Daoy (cell line): ENCODE measurements around the gene C2CD3. TPM values are rescaled to one million over a fixed set of nuclear protein-coding genes. Genes with fewer than 3 reads are reported as not detected.
A peak's percentile ranks its signal among the peaks of the same experiment; 100 is the strongest.

Experiments used
- DNase-seq: peaks from one replicate; pipeline ENCODE4 v3.0.0-alpha.2; 2015; ENCODE audit warnings: low read depth
- total RNA-seq: library from RNA; depleted of rRNA; stranded (reverse); fragments of >200 nt; shearing (Covaris generic); gene quantifications from 2 replicates; pipeline ENCODE4 v1.2.3, GENCODE V29; 2014; rRNA removed

Gene C2CD3, protein sequence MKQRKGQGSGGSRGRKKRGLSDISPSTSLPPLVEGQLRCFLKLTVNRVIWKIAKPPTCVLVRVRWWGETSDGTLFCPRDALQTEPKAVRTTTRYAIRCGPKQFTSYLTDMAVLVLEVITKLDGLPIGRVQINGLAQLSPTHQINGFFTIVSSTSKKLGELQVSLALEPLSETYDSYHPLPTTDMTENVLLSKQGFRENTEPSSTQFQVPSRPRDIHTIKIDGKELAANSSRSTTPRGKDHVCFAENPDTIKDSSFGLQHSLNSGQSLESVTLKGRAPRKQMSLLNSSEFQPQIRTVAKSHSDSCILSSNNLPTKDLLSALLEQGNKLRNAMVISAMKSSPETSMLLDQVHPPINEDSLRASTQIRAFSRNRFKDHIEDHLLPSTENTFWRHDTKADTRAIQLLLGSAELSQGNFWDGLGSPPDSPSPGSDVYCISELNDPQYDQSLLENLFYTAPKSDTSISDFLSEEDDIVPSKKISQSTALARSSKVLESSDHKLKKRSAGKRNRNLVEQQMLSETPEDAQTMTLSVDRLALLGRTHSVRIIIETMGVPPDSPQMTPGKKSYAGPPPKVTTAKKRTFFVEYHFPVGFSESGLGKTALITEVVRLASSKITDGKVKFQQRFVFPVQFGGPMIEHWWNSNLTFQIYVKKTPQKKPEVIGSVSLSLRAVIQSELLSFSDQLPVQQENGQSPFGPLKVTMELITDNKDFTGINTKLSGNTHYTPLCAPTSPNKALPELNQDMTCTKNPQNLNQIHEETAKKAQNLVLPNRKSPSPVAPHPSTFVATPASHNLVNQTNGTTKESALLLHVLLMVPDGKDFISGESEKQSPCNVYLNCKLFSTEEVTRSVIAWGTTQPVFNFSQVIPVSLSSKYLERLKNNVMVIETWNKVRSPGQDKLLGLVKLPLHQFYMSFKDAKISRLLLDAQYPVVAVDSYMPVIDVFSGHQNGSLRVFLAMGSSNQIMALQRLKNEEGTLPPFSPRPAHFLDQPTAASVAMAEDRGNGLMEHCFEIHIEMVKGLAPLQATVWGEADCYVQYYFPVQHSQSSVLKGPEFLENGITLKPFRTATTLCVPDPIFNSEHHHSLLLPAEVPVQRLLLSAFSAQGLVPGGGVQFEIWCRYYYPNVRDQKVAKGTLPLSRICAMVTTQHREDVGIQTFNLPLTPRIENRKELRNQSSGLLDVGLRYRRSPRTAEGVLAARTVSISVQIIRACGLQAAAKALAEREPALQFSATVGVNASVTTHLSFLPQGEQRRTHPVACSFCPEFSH (N-terminal part only)
- 7.7 and 21.9 TPM in 2 replicates for total RNA-seq

DNA sequence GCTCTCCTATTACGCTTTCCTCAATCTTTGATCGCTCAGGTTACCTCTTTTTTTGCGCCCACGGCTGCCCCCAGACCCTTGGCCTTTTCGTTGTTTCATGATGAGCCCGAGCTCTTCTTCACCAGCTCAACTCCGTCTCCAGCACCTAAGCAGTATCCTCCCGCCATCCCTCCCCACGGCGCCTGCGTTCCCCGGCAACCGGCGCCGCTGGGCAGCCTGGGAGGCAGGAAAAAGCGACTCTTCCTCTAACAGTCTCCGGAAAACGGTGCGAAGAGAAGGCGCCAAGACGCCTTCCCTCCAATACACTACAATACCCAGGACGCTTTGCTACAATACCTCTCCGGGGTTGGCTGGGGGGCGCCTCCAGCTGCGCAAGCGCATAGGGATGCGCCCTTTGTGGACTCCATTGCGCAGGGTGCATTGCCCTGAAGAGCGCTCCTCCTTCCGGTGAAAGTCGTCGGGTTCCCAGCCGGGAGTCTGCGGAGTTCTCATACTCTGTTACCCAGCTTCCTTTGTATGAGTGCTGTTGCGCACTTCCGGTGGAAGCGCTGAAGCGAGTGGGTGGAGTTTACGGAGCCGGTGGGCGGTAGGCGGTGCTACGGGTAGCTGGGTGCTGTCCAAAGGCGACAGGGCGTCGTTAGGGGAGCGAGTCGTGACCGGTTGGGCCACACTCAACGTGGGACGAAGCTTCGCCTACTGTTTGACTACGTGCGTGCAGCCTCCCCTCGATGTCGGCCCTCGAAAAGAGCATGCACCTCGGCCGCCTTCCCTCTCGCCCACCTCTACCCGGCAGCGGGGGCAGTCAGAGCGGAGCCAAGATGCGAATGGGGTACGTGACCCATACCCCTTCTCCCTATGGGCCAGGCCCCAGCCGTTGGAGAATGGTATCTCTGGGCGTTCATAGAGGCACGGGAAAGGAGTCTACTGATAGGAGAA lies at the start of gene C2CD3, which contains the start of gene PPME1:
Gene C2CD3 (minus strand): TSS at position 309 of the 936 bp plus-strand sequence. CDS start 210 bp downstream, at position 99.
Gene PPME1 (plus strand): TSS at position 596 of the 936 bp plus-strand sequence. CDS start 133 bp downstream, at position 729.
- peak; percentile 99 for DNase-seq

DNA sequence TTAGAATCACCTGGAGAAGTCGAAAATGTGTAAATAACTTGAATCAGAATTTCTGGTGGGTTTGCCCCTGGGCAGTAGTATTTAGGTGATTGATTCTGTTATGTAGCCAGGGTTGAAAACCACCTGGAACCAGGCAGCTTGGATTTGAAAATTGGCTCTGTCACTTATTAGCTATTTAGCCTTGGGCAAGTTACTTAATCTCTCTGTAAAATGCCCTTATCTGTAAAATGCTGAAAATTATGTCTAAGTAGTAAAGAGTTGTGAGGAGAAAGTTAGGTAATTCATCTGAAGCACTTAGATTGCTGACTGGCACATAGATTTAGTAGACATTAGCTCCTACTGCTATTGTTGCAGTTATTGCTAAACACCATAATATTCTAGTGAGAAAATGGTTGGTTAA lies 49.6 kb upstream of the C2CD3 start:
- no peak for DNase-seq

DNA sequence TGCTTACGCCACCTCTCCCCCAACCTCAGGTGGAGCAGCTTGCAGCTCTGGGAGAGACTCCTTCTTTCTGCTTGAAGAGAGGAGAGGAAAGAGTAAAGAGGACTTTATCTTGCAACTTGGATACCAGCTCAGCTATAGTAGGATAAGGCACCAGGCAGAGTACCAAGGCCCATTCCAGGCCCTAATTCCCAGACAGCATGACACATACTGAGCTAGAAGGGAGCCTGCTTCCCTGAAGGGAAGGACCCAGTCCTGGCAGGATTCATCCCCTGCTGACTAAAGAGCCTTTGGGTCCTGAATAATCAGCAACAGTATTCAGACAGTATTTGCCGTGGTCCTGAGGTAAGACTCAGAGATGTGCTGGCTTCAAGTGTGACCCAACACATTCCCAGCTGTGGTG lies 41.7 kb upstream of the C2CD3 start:
- no peak for DNase-seq

DNA sequence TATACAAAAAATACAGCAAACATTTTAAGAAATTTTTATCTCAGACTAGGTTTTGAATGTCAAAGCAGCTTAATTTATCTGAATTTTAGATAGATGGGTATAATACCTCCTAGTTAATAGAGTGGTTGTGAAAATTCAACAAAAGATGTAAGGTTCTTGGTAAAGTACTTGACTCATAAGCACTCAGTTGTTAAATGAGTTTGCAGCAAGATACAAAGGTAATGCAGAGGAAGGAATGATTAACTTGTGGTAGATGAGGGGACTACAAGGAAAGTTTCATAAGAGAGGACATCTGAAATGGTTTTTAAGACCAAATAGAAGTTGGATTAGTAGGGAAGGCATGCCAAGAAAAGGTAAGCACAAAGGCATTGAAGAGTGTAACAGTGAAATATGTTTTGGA lies 37.7 kb upstream of the C2CD3 start:
- no peak for DNase-seq

DNA sequence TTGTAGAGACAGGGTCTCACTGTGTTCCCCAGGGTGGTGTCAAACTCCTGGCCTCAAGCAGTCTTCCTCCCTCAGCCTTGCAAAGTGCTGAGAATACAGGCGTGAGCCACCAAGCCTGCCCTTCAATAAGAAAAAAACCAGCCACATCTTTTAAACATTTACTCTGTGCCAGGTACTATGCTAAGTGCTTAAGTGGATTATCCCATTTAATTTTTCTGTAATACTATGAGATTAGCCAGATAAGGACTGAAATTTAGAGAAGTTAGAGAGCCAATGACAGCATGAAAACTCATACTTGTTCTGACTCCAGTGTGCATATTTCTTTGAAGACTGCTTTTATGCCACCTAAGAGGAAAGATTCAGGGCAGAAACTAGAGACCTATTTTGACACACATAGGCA lies 35.9 kb upstream of the C2CD3 start:
- no peak for DNase-seq

DNA sequence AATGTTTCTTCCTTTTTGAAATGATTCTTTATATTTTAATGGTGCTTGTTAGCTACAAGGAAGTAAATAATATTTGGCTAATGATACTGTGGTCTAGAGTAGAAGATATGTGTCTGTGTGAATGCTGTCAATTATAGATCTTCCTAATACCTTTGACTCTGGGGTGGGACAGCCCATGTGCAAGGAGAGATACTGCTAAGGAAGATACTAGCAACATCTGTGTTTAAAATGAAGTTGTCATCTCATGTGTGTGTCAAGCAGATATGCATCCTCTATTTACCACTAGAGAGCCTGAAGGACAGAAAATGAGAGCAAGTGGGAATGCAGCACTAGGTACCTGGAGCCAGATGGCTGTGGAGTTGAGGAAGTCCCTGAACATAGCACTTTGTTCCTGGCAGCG lies 34.4 kb upstream of the C2CD3 start:
- no peak for DNase-seq

DNA sequence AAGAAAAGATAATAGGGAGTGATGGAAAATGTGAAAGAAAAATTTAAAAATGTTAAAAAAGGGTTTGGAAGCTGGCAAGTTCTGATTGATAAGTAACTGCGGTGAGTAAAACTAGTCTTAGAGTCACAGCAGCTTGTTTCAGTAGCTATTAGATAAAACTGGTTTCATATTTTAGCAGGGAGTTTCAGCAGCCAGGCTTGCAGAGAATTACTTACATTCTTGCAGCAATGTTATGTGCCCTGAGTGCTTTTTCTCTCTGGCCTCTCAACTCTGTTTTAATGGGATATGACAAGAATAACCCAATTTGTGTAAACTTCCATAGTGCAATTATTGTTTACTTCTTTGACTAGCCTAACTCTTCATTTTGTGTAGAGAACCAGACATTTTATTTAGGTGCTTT lies 33.9 kb upstream of the C2CD3 start:
- no peak for DNase-seq

DNA sequence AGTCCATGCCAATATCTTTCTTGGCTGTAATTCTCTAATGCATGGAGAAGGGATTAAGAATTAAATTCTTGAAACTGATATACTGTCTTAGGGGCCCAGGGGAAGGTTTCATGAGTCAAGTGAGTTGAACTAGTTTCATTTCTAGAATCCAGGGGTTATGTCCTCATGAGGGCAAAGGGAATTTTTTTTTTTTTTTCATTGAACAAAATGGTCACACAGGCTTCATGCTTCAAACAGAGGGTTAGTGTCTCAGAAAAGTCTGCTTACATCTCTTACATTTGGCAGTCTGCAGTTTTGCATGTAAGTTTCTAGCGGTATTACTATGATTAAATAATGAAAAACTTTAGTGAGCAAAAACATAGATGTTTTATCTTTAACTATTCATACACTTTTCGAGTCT lies 33.2 kb upstream of the C2CD3 start:
- no peak for DNase-seq

DNA sequence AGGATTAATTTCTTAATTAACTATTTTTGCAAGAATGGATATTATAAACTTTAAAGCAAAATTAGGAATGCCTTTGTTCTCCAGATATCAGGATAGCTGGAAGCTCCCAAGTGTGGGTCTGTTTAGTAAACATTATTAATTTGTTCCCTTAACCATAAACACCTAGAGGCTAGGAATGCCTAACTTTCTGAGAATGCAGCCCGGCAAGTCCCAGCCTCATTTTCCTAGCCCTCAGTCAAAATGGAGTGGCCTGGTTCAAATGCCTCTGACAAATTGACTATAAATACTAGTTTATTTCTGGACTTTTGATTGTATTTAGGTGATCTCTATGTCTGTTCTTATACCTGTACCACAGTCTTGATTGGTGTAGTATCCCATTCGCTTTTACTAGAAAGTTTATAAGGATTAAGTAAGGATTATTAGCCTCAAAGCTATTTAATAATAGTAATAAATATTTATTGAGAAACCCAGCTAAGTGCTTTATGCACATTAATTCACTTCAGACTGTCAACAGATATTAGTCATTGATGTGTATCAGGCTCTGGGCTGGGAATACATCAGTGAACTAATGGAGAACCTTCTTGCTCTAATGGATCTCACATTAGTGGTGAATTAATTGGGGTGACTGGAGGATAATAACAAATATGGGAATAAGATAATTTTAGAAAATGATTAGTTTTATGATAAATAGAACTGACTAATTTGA lies 26.1 kb upstream of the C2CD3 start:
- no peak for DNase-seq

DNA sequence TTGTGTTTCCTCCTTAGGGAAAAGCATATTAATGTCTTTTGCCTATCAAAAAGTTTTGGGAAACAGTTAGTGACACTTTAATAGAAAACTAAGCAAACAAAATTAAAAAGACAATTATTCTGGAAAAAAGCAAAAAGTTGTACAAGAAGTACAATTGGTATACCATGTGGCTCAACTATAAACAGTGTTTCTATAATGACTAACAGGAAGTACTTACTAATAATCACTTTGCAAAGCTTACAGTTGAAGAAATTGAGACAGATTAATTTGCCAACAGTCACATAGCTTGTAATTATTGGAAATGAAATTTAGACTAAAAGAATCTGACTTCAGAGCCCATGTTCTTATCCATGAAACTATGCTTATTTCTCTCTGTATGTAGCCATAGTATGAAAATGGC lies 25.0 kb upstream of the C2CD3 start:
- DNase-seq, result no peak

DNA sequence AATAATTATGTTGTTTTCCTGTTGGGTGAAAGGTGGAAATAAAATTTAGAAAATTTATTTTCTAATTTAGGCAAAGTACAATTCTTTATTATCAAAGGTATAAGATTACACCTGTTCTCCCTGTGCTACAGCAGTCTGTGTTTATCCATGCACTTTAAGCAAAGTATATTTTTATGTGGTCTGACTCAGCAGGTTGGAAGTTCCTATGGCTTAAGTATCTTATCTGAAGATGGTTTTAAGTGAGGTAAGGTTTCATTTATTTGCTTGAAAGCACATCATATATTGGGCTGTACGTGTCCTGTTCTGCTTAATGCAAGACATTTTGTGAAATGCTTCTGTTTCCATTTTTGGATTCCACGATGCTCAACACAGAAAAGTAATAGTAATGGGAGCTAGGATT lies 14.9 kb upstream of the C2CD3 start:
- peak; percentile 11 for DNase-seq

DNA sequence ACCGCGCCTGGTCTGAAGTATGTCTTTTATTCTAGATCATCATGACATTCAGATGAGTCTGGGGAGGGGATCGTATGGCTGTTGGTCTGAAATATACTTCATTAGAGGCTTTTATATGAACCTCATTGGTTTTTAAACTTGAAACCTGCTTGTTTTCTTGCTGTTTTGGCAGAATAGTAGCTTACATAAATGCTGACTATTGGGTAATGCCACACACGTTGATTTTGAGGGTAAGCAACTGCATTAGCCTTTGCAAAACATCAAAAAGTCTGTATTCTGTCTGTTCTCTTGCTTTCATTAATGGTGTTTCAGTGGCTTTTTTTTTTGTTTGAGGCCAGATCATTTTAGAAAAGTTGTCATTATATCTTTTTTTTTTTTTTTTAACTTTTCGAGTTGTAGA lies 14.5 kb upstream of the C2CD3 start:
- no peak for DNase-seq

DNA sequence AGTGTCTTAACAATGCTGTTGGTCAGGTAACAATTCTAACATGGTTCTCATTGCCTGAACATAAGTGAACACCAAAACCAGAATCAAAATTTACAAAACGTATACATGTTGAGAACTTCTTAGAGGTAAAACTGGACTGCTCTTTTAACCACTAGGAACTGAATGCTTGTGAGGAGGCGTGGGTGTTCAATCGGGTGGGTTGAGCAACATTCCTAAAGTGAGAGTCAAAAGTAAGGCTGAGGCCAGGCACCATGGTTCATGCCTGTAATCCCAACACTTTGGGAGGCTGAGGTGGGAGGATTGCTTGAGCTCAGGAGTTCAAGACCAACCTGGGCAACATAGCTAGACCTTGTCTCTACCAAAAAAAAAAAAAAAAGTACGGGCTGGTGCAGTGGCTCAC lies 11.8 kb upstream of the C2CD3 start:
- peak; percentile 19 for DNase-seq

DNA sequence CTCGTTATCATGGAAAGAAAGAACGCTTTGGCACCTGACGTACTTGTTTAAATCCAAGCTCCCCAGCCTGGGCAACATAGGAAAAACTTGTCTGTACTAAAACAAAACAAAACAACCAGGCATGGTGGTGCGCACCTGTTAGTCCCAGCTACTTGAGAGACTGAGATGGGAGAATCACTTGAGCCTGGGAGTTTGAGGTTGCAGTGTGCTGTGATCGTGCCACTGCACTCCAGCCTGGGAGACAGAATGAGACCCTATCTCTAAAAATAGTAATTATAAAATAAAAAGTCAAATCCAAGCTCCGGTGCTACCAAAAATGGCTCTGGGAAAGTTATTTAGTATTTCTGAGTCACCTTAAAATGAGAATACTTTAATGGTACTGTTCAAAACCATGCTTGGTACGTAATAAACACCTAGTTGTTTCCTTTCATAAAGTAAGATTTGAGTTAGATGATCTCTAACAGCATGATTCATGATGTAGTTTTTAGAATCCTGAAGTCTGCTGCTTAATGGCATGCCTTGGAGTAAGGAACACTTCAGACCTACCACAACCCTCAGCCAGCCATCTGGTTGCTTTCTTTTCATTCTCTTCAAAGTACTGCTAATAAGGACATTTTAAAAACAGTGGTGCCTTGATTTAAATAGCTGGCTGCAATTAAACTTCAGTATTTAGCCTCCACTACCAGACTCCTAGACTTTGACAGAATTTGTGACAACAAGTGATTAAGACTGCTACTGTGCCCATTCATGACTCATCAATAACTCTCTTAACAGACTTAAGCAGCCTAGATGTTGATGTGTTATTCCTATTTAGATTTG lies 8.6 kb upstream of the C2CD3 start:
- DNase-seq, result no peak

DNA sequence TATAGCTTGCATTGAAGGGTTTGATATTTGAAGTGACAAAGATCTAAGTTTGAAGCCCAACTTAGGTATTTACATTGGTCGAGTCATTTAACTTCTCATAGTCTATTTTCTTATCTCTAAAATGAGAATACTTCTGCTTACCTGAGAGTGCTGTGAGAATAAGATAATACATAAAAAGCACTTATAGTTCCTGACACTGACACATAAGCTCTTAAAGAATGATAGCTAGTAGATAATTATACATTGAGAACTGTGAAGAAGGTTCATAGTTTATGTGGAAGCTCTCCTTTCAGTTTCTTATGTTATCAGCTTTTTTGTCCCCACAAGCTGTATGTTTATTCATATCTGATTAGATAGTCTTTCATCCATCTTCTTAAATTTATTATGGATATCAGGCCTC lies 5.1 kb upstream of the C2CD3 start:
- DNase-seq, result no peak

DNA sequence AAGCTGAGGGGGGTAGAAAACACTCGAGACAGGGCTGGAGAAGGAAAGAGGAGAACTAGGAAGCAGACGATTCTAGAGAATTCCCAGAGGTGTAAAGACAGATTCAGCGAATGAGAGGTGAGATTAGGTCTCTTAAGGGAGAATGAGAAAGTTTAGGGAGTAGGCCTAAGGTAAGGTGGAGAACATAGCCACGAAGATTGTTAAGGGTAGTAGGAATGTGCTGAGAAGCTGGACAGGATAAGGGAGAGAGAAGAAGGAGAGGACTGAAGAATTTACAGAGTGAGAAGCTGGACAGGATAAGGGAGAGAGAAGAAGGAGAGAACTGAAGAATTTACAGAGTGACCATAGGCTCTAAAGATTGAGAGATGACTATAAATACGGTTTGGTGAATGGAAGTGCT lies 1.2 kb upstream of the C2CD3 start:
- DNase-seq, result no peak

DNA sequence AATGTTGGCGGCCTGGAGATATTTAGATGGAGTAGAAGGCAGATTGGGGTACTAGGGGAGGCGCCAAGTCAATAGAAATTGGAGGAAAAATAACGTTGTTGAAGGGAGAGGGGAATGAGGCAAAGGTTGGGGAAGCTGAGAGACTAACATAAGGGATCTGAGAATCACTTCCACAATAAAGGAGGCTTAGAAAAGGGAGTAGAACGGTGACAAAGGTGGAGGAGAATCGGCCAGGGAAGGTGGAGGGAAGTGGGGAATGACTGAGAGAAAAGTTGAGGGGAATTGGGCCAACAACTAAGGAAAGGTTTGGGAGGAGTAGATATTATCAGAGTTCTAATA lies 797 bp upstream of the C2CD3 start:
- DNase-seq, result peak; percentile 2

DNA sequence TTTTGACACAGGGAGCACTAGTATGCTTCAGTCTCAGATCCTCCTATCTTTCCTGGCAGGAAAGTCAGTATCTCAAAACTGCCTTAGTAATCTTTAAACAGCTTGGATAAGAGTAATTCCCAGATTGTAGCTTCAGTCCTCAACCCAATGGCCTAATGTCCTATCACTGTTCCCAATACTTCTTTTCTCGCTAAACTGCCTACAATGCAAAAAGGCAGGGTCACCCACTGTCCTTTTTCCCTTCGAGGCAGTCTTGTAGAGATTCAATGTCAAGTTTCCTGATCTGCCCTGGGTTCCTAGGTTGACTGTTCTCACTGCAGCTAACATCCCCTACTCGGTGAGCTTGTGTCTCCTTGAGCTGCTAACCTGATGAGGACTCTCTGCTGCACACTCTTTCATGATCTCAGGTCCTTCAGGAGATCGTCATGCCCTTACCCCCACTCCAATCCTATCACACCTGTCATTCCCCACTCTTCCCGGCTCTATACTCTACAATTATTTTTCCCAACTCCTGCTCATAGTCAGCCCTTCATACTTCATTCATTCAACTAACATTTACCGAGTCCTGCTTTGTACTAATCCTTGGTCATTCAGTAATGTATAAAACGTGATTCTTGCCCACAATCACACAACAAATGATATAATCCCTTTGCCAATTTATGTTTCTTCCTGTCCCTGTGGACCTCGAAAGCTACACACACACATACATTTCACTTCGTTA lies 904 bp downstream of the C2CD3 start:
- DNase-seq, result peak; percentile 4

DNA sequence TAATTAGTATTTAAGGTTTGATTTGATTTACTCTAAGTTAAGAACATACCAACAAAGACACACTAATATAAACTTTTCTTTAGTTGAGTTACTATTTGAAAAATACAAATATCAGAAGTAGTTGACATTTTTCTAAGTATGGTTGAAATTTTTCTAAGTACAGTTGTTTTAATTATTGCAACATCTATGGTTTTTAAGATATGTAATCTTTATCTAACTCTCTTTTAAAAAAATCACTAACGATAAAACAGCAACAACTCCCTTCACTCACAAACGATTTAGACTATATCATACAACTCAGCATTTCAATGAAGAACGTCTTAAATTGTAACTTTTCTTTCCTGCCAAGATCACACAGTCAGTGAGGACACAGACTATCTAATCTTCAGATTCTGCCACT lies 2.0 kb downstream of the C2CD3 start:
- DNase-seq, result no peak
